Measurements from ENCODE around the gene PELI2.

PELI2 gene

DNA sequence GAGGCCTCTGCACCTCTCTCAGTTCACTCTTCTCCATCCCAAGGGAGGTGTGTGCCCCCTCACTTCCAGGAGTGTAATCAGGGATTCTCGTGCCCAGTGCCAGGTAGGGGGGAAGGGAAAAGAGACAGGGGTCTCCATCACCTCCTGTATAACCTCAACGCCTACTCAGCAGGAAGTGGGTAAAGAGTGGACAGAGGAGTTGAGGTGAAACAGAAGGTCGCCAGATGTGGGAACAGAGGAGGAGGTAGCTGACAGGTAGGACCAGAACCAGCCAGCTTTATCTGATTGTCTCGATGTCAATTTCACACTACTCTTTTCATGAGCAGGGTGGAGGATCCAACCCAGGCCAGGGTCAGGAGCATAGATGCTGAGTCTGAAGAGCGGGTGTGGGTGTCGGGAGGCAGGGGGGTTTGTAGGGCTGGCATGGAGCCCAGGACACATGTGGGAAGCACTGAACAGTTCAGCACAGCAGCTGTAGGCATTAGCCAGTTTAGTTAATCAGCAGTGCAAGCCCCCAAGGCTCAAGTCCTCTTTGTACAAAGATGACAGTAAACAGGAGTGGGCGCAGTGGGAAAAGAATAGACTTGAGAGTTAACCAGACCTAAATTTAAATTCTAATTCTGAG, 213.5 kb downstream of the PELI2 start:
- no peak overlapping the region for H3K27ac ChIP-seq
- no peak for DNase-seq (ENCODE audit: low read depth, low spot score)

DNA sequence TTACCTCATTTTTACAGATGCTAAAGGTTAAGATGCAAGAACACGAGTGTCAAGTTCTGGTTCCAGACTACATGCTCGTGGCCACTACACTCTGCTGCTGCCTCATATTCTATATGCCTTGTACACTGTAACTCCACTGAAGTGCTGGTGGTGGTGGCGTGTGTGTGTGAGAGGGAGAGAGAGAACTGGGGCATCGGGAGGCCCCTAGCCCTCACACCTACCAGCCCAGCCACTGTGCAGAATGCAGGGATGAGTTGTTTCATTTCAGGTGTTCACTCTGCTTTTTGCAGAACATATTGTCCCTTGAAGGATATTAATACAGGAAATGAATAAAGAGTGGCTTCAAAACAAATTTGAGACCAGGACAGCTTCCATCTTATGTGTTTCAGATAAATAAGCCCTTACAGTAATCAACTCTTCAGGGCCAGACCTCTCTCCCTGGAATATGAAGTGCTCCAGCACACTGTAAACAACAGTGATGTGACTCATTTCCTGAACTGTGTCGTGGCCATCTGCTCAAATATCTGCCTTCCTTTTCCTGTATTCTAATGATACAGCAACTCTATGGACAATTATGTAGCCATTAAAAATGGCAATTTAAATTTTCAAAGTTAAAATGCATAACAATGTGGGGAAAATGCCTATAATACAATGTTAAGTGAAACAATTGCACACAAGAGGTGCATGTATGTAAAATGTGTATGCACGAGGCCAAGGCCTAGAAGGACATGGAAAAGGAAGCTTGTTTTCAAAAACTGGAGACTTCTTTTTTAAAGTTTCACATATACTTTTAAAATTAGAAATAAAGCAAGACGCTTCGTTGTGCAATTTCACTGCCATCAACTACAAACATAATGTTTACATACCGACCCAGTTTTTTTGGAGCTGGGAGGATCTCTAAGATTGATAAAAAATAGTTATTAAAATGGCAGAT, 215.4 kb downstream of the PELI2 start:
- no peak for DNase-seq (ENCODE audit: low read depth, low spot score)
- H3K27ac ChIP-seq, result peak overlapping the region; percentile 49

DNA sequence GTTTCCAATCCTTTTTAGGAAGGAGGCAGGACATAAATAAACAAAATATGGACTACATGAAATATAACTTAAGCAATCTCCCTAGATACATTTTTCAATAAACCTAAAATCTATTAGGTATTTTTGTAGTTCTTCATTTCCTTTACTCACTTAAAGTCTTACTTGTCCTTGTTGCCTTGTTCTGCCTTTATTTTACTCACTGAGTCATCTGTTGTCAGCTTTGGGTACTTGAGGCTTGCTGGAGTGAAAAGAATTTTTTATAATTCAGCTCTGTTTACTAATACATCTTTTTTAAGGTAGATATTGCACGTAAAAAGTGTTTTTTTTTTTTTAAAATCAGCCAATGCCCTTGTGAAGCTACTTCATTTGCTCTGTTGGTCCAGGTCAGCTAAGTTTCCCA, 216.2 kb downstream of the PELI2 start:
- H3K27ac ChIP-seq, result peak overlapping the region; percentile 49
- DNase-seq (ENCODE audit: low read depth, low spot score), result no peak

DNA sequence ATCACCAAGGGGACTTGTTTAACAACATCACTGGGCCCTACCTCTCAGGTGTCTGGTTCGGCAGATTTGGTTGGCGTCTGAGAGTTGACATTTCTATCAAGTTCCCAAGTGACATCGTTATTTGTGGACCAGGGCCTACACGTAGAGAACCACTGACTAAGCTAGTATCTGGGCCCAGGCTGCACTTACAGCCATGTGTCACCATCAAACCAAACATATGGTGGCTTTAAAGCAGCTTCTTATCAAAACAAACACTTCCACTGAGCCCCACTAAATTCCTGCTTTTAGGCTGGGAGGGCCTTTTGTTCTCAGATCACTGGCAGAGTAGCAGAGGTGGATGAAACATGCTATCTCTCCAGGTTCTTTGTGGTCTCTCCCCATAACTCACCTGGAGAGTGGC, 220.5 kb downstream of the PELI2 start:
- DNase-seq (ENCODE audit: low read depth, low spot score), result no peak
- H3K27ac ChIP-seq, result no peak overlapping the region

DNA sequence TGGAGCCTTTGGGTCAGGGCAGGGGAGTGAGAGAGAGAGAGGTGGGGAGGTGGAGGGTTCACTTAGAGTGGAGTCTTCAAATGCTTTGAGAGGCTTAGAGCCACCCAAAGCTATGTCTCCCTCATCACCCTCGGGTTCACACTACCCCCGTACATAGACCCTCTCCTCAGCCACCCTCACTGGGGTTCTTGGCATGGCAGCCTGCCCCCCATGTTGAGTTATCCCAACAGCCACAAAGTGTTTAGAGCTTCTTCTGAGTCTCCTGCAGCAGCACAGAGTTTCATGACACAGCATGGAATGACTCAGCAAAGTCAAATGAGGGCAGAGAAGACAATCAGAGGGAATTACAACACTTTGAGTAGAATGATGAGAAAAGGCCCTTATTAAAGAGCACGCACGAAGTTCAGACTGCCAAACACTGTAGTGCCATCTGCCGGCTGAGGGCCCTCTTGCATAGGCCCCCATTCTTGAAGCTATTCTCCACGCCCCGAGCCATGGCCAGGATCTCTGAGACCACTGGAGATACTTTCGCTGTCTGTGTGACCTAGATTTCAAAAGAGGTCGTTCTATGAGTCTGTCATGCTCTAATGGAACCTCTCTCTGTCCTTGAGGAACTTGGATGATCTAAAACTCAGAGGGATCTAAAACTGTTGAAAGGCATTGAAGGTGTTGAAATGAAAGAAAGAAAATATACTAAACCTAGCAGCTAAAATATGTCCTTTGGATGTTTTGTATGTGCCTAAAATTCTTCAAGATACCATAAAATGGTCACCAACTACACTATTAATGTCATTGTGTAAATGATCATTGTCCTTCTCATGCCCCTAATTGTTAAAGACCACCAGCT, 221.9 kb downstream of the PELI2 start:
- DNase-seq (ENCODE audit: low read depth, low spot score), result peak; percentile 64
- no peak overlapping the region for H3K27ac ChIP-seq

DNA sequence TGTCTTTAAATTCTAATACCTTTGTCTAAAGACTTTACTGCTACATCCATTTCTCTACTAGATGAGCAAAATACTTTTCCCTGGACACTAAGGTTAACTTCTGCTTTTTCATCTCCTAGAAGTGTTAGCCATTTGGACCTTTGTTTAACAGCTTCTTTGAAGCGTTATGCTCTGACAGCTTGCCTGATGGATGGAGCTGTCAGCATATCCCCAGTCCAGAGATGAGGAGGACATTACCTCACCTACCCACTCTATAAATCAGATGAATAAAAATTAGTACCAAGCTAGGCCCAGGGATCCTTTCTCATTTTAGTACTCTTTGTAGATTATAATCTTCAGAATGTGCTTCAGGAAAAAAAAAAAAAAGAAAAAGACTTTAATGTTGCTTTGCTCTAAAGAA, 222.7 kb downstream of the PELI2 start:
- H3K27ac ChIP-seq, result no peak overlapping the region
- DNase-seq (ENCODE audit: low read depth, low spot score), result no peak

DNA sequence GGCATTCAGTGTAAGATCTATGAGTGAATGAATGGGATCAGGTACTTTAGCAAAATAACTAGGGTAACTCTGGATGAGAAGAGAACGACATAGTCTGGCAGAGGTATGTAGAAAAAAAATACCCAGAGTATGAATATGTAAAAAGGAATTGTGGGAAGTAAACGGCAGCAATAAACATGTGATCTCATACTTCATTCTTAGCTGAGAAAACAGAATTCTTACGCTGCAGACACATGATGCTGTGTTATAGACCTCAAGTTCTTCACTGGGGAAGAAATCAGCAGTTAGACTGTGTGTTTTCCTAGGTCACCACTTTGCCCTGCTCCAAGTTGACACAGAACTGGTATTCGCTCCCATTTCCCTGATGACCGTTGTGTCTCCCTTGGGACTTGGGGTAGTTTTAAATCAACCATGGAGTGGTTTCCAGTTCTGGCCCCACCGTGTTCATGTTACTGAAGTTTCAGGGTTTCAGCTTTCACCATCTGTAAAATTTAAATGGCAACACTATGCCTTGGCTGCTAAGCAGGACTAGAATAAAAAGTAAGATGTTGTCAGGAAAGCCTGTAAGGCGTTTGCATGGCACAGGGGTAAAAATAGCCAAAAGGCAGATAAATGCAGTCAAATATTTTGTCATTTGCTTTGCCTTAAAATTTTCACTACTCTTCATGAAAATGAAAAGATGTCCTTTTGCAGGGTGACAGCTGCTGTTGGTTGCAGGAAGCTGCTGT, 223.7 kb downstream of the PELI2 start:
- DNase-seq (ENCODE audit: low read depth, low spot score), result no peak
- H3K27ac ChIP-seq, result no peak overlapping the region

DNA sequence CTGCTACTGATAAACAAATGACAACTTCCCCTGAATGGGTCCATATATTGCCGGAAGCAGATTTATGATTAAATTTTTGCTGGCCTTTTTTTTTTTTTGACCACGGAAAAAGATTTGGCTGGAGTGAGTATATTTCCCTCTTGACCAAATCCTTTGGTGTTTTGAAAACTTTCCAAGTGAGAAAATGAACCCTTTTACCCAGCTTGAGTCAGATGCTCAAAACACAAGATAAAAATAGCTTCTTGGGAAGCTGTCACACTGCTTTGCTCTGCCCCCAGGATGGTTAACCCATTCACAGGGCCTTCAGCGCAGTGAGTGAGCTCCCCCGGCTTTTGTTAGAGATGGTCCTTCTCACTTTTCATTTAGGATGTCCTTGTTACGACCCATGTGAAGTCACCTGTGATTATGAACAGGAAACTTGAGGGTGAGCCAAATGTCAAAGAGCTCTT, 224.3 kb downstream of the PELI2 start:
- no peak for DNase-seq (ENCODE audit: low read depth, low spot score)
- H3K27ac ChIP-seq, result no peak overlapping the region

DNA sequence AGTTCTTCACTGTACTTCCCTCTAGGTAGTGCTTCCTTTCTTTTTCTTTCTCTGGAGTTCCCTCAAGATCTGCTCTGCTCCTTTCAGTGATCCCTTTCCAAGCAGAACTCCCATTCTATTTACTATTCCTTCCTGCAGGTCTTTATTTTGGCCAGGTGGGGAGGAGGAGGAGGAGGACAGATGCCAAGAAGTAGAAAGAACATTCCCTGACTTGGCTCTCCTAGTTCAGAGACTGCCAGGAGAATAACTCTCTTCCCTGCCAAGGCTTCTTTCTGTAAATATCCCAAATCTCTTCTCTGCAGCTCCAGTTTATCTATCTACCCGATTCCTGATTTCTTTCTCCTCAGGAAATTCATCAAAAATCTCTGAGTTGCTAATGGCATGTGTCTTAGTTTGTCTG, 231.7 kb downstream of the PELI2 start:
- H3K27ac ChIP-seq, result no peak overlapping the region
- DNase-seq (ENCODE audit: low read depth, low spot score), result no peak
